Measurements from ENCODE around the gene SMIM22.

SMIM22 gene

GRCh38 chr16:4814542-4815173 is 19.5 kb downstream of the SMIM22 start:
- no peak for DNase-seq (ENCODE audit: low read depth)

DNA sequence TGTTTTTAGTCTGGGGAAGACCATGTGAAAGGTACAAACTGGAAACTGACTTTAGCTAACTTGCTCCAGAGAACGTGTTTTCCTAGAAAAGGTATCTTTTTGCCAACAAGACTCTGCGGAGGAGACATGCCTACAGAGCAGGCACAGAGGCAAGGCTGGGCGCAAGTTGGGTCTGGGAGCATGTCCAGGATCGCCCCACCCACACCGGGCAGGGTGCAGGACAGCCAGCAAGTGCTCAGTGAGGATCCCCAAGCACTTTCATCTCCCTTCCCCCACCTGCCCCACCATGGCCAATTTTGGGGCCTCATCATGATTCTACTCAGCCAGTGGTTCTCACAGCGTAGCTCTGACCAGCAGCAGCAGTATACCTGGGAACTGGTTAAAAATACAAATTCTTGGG is 25.5 kb downstream of the SMIM22 start:
- no peak for DNase-seq (ENCODE audit: low read depth)

DNA sequence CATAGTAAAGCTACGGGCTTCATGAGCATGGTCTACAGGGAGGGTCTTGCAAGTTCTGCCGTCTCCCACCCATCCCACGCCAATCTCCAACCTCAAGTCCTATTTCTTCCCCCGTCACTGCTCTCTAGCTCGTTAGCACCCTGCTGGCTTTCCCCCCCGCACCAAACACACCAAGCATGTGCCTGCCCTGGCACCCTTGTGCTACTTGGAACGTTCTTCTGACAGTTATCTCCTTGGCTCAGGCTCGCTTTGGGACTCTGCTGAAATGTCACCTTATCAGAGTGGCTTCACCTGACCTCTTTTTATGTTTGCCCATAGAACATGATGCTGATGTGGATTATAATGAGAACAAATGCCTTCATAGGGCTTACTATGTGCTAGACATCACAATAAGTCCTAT is 30.0 kb downstream of the SMIM22 start:
- DNase-seq (ENCODE audit: low read depth) = no peak

DNA sequence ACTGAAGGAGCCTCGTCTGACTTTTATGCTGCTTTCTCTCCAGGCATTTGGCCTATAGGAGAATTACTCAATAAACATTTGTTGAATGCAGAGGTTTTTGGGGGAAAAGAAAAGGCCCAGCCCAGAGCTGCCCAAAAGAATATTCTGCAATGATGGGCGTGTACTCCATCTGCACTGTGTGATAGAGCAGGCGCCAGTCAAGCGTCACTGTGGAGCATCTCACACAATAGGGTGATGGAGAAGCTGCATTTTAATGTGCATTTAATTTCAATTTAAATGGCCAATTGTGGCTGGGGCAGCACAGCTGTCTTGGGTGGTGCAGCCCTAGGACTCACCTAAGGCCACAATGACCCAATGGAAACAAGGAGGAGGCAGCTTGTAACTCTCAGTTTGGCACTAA is 31.4 kb downstream of the SMIM22 start:
- DNase-seq (ENCODE audit: low read depth) = no peak

GRCh38 chr16:4826980-4827379 is 31.8 kb downstream of the SMIM22 start:
- no peak for DNase-seq (ENCODE audit: low read depth)

GRCh38 chr16:4828567-4829321 is 33.6 kb downstream of the SMIM22 start:
- no peak for DNase-seq (ENCODE audit: low read depth)

GRCh38 chr16:4830408-4830807 is 35.2 kb downstream of the SMIM22 start:
- DNase-seq (ENCODE audit: low read depth) = no peak

GRCh38 chr16:4831616-4832015 is 36.4 kb downstream of the SMIM22 start:
- no peak for DNase-seq (ENCODE audit: low read depth)

- no peak for DNase-seq (ENCODE audit: low read depth)
Observed at GRCh38 chr16:4832698-4833343, 37.7 kb downstream of the SMIM22 start.

GRCh38 chr16:4833584-4833983 is 38.4 kb downstream of the SMIM22 start:
- DNase-seq (ENCODE audit: low read depth) = no peak

- DNase-seq (ENCODE audit: low read depth) = no peak
Observed at GRCh38 chr16:4836727-4837126, 41.6 kb downstream of the SMIM22 start.

GRCh38 chr16:4837733-4838501 is 42.7 kb downstream of the SMIM22 start:
- no peak for DNase-seq (ENCODE audit: low read depth)

DNA sequence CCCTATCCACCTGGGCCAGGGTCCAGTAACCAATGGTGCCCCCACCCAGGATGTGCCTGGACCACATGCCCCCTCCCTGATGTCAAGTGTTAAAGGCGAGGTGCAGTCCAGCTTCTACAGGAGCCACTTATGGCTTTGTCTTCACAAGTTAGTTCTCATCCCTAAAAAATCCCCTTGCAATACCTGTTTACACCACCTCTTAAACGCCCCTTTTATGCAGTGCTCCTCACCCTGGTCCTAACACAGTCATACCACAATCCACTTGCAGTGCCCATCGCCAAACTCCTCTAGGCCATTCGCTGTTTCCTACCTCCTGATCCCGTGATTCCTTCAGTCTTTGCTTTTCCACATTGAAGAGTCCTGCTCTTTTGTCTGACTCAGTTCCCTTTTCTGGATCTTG is 44.8 kb downstream of the SMIM22 start:
- DNase-seq (ENCODE audit: low read depth) = no peak

- no peak for DNase-seq (ENCODE audit: low read depth)
Observed at GRCh38 chr16:4840984-4841383, 45.8 kb downstream of the SMIM22 start.
